Measurements from ENCODE around the gene DMKN.

The DMKN gene

DNA sequence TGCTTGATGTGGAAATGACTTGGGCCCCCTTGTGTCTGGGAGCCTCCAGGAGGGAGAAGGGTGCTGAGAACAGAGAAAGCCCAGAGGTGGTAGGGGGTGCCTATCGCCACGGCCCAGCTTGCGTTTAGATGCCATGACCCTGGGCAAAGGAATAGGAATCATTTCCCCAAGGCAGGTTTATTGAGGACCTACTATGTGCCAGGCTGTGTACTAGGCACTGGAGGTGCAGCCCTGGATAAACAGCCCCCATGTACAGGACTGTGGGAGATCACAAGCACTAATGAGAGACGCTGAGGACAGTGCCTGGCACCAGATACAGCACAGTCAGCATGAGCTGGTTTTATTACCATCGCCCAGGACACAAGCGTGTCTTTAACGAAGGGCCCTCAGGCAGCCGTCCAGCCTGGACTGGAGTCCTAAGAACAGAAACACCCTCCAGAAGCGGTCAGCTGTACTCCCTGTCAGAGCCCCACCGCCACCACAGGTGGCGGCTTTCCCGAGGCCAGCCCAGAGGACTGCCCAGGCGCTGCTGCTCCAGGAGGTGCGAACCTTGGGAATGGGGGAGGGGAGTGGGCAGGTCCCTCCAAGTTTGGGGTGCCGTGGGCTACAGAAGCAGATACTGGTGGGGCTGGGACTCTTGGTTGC, 36.6 kb upstream of the DMKN start:
- no peak for DNase-seq (ENCODE audit: low spot score)

DNA sequence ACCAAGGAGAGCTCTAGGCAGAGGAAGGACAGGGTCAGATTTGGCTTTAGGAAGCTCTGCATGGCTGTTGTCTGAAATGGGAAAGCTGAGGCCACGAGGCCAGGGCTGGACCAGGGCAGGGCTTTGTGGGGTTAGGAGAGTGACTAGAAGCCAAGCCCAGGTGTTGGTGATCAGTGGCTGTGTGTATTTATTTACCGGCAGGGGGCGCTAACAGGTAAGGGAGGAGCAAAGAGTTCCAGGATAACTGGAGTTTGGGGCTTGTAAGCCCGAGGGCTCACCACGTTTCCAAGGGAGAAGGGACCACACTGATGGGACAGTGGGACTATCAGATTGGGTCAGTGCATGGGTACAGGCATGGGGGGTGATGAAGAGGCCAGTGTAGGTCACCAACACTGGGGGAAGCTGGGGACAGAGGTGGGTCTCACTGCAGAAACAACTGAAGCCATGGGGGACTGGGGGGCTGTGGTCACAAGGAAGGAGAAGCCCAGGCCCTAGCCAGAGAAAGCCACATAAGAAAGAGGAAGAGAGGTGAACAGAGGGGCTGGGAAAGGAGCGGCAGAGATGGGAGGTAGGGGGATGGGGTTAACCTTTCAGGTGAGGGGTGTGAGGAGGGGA, 35.8 kb upstream of the DMKN start:
- DNase-seq (ENCODE audit: low spot score): peak; percentile 75

DNA sequence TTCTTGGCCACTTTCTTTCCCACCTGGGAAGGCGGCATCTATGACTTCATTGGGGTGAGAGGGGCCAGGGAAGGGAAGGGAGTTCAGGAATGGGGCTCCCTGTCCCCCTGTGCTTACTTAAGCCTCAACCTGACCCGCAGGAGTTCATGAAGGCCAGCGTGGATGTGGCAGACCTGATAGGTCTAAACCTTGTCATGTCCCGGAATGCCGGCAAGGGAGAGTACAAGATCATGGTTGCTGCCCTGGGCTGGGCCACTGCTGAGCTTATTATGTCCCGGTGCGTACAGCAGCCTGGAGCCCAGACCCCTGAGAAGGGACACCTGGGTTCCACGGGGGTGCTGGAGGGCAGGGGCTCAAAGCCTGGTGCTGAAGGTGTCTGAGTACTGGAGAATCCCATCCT, 33.1 kb upstream of the DMKN start:
- DNase-seq (ENCODE audit: low spot score): no peak

DNA sequence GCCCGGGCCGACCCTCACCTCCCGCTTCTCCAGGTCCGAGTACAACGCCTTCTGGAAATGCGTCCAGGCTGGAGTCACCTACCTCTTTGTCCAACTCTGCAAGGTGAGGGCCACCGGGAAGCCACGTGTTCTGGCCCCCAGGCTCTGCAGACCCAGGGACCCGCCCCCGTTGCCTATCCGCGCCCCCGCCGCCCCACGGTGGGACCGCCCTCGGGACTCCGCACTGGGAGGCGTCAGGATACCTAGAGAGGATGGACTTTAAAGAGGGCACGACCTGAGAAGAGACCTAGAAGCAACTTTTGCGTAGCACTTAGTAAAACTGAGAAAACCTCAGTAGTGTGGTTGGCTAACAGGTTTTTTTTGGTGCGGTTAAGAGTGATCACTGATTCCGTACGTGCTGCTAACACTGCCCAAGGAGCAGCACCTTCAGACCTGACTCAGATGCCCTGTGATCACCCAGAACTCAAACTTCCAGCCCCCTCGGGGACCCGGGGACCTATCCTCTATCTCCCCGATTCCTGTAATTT, 32.5 kb upstream of the DMKN start:
- no peak for DNase-seq (ENCODE audit: low spot score)

DNA sequence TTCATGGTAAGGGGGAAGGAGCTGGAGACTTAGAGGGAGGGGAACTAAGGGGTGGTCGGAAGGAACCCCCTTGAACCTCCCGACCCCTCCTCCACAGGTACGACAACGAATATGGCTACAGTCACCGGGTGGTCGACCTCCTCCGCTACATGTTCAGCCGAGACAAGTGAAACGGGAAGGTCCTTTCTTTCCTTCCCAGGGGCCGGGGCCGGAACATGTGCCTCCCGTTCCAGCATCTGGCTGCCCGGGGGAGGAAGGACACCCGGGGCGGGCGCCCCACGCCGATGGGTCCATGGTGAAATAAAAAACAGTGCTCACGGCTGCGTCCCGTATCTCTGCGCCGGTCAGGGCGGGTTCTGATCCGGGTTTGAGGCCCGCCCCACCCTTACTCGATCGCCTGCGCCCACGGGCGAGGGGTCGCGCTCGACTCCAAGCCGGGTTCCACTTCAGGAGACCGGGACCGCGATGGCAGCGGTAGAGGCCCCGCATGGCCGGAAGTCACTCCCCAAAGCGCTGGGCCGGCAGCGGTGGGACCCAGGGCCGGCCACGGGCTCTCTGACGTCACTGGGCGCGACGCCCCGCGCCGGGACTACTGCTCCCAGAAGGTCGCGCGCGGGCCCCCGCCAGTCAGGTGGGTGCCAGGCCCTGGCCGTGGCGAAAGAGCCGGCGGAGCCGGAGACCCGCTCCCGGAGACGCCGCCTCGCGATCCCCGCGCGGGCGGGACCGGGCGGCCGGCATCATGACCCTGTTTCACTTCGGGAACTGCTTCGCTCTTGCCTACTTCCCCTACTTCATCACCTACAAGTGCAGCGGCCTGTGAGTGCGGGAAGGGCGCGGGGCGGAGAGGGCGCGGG, 31.8 kb upstream of the DMKN start, which contains the start of gene TMEM147:
TSS of gene TMEM147 (plus strand) at position 626 of the 854 bp plus-strand sequence. CDS start at position 740, 114 bp downstream.
- DNase-seq (ENCODE audit: low spot score): peak; percentile 79

DNA sequence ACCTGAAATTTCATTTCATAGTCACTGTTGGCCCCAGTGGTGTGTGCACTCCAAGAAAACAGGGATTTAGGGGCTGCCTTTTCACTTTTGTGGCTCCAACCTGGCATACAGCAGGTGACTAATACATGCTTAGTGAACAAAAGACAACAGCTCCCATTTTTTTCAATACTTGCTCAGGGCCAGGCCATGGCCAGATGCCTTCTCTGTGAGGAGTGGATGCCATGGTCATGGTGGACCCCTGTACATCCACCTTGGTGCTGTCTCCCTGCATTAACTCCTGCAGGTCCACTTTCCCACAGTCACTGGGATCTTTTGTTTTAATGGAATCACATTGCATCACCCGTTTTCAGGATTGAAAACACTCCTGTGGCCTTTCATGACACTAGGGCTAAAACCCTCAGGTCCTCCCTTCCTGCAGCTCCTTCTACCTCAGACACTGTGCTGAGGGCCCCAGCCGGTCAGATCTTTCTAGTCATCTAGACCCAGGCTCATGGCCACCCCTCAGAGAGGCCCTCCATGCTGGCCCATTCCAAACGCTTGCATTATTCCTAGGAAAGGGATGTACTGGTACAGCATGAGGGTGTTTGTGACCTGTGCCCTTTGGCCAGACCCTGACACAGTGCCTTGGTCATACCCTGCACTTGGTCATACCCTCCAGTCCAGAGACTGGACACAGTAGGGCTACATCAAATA, 30.8 kb upstream of the DMKN start:
- no peak for DNase-seq (ENCODE audit: low spot score)

DNA sequence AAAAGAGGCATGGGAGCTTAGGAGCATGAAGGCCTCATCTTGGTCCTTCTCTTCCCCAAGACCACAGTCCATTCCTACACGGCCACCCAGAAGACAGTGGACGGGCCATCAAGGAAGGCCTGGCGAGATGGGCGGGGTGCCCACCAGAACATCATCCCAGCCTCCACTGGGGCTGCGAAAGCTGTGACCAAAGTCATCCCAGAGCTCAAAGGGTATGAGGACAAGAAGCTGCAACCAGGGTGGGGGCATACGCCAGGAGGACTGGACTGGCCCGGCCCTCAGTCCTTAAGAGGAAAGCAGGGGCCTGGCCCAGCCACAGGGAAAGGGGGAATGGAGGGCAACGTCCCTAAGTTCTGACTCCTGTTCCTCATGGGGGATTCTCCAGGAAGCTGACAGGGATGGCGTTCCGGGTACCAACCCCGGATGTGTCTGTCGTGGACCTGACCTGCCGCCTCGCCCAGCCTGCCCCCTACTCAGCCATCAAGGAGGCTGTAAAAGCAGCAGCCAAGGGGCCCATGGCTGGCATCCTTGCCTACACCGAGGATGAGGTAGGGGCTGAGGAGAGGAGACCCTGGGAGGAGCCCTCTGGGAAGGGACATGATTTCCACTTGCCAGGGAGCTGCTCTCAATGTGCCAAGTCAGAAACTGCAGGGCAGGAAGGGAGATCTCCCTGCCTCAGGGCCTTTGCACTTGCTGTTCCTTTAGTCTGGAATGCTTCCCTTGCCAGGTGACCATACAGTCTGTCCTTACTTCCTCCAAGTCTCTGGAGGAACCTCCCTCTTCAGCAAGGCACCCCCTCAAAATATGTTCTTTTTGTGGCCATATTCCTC, 30.0 kb upstream of the DMKN start:
- no peak for DNase-seq (ENCODE audit: low spot score)

DNA sequence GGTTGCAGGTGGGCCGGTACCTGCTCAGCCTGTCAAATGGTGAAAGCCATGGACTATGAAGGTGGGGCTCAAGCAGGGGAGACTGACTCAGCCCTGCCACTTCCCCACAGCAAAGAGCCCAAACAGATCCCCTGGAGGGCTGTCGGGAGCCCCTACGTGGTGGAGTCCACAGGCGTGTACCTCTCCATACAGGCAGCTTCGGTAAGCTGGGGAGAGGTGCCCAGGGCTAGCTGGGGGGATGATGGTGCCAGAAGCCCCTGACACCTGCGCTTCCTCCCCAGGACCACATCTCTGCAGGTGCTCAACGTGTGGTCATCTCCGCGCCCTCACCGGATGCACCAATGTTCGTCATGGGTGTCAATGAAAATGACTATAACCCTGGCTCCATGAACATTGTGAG, 28.8 kb upstream of the DMKN start:
- DNase-seq (ENCODE audit: low spot score): no peak

DNA sequence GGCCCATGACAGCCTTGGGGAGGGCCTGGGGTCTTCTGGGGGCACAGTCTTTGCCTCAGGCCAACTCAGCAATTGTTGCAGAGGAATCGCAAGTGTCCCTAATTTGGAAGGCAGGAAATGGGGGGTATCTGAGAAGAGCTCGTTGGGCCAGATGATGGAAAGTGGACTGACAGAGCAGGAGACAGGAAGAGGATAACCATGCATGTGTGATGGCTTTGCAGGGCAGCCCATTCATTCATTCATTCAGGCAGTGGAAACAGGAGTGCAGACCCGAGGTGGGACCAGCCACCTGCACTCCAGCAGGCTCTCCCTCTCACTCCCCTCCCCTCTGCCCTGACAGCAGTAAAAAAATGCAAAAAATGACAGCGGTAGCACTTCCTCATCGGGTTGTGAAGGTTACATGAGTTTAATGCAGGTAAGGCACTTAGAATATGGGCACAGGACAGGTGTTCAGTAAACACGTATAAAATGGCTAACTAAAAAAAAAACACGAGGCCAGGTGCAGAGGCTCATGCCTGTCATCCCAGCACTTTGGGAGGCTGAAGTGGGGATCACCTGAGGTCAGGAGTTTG, 27.0 kb upstream of the DMKN start:
- DNase-seq (ENCODE audit: low spot score): no peak

DNA sequence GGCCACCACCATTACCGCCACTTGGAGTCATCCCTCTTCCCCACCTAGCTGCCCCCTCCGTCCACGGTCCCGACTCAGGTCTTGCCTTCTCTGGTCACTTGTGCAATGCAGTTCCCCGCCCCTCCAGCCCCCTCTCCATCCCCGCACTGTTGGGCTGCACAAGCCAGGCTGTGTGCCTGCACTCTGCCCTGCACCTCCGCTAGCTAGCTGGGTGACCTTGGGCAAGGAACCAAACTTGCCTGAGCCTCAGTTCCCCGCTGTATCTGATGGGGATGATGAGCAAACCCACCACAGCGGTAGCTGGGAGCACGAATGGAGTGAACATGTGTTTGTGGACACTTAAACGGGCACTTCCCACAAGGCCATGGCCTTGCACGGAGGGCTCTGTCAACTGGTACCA, 26.4 kb upstream of the DMKN start:
- DNase-seq (ENCODE audit: low spot score): no peak

DNA sequence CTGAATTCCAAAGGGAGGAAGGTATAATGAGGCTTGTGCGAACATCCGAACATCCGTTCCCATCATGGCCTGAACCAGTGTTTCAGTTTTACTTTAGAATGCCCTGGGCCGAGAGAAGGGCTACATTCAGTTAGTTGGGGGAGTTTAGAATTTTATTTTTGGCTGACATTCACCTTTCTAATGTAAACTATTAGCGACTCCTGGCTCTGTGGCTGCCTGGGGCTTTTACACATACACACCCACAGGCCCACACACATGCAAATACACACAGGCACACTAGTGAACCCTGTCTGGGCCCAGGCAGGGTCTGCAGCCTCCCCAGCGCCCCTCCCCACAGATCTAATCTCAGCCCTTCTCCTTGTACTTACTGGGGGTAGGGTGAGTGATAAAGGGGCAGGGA, 25.9 kb upstream of the DMKN start:
- DNase-seq (ENCODE audit: low spot score): no peak

DNA sequence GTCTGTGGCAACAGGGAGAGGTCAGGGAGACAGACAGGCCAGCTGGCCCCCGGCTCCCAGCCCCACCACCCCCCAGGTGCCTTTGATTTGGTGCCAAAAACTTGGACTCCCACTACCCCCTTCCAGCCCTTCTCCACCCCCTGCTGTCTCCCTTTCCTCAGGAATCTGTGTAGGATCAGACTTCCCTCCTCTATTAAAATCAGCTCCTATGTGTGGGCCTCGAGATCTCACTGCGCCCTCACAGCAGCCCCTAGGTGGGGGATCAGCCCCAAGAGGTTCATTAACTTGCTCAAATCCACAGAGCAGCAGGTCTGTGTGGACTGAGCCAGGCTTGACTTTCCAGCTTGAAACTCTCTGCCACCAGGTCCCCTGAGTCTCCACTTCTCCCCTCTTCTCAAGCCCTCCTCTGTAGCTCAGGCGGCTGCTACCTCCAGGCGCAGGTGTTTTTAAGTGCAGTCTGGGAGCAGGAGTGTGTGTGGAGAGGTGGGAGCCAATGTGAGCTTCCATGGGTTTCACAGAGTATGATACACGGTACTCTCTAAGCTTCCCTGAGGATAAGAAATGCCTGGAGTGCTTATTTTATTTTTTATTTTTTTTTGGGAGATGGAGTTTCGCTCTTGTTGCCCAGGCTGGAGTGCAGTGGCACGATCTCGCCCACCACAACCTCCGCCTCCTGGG, 21.5 kb upstream of the DMKN start:
- DNase-seq (ENCODE audit: low spot score): no peak

DNA sequence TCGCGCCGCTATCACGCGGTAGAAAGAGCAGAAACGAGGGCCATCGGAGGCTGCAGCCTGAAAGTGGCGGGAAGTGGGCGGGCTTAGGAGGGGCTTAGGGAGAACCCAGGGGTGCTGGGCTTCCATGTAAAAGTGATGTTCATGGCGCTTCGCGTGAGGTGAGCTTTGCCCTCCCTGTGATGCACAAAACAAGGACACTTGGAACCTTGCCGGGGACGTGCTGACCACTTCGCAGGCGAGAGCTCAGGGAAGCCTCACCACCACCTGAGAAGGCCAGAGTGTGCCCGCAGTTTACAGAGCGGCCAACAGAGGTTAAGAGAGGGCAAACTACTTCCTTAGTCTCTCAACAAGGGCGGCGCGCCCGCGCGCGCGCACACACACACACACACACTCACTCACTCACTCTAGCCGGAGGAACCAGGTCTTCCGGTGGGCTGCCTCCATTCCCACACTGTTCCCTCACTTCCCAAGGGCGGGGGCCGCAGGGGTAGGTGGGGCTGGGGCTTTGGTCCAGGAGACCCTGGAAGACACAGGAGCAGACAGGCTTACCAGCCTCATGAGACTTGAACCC, 20.5 kb upstream of the DMKN start:
- no peak for DNase-seq (ENCODE audit: low spot score)

DNA sequence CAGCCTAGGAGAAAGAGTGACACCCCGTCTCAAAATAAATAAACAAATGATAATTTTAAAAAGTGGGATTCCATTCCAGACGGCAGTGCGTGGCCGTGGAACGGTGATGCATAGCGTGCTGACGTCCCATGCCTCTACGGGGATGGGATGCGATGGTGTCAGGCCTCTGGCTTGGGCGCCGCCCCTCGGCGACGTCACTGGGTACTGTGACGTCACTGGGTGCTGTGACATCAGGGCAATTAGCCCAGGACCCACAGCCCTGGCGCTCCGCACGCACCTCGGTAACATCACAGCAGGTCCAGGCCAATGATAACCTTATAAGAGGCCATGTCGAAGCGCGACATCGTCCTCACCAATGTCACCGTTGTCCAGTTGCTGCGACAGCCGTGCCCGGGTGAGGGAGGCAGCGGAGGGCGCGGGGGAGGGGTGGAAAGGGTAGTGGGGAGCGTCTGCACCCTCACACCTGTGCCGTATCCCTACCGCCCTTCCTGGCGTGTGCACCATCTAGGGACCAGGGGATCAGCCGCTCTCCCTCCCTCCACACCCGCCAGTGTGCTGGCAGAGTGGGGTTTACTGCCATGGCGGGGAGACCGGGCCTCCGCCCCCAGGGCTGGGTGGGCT, 19.9 kb upstream of the DMKN start, which contains the start of gene GAPDHS:
TSS of gene GAPDHS (plus strand) at position 256 of the 621 bp plus-strand sequence. CDS start at position 328, 72 bp downstream.
- DNase-seq (ENCODE audit: low spot score): no peak

DNA sequence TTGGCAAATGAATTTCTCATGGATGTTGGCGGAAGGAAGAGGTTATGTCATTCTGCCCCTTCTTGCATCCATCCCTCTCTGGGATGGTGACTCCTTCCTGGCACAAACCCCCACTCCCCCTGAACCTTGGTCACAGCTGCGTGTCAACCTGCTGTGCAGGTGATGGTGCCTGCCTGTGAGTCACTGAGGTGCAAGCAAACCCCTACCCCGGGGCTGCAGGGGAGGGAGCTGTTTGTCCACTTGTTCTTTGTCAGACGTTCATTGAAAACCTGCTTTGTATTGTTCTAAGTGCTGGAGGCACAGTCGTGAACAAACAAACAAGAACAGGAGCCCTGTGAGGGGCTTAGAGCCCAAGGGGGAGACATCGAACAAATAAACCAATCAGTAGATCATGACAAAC, 17.8 kb upstream of the DMKN start:
- DNase-seq (ENCODE audit: low spot score): no peak

DNA sequence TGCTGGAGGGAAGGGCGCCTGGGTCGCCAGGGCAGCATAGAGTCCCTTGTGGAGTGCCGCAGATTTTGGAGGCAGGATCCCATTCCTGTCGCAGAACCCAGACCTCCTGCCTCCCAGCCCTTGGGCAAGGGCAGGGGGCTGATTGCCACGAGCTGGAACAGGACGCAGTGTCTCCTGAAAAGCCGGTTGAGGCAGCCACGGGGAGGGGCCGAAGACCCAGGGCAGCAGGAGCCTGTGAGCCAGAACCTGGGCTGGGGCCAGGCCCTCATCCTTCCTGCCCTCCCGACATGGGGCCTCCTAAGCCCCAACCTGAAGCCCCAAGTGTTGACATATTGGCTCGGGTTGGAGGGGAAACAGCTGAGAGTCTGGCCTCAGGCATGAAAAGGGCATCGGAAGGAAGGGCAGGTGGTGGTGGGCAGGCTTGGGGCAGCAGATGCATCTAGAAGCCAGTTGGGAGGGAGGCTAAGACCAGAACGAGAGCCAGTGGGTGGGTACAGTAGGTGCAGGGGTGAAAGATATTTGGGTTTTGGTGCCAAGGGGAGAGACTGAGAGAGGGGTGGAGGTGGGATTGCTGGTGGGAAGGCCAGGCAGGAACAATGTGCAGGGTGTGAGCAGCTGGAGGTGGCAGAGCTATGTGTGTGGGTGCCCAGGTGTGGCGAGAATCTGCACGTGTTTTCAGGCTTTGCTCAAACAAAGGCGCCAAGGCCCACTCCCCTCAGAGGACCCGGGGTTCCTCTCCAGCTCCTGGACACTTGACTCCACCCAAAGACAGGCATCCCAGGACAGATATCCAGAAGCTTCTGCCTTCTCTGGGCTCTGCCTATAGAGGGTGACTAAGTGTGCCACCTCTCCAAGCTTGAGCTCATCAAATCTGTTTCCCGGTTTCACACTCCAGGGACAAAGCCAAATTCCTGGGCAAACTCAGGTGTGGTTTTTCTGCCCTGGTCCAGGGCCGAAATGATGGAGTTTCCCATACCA, 16.1 kb upstream of the DMKN start:
- no peak for DNase-seq (ENCODE audit: low spot score)

DNA sequence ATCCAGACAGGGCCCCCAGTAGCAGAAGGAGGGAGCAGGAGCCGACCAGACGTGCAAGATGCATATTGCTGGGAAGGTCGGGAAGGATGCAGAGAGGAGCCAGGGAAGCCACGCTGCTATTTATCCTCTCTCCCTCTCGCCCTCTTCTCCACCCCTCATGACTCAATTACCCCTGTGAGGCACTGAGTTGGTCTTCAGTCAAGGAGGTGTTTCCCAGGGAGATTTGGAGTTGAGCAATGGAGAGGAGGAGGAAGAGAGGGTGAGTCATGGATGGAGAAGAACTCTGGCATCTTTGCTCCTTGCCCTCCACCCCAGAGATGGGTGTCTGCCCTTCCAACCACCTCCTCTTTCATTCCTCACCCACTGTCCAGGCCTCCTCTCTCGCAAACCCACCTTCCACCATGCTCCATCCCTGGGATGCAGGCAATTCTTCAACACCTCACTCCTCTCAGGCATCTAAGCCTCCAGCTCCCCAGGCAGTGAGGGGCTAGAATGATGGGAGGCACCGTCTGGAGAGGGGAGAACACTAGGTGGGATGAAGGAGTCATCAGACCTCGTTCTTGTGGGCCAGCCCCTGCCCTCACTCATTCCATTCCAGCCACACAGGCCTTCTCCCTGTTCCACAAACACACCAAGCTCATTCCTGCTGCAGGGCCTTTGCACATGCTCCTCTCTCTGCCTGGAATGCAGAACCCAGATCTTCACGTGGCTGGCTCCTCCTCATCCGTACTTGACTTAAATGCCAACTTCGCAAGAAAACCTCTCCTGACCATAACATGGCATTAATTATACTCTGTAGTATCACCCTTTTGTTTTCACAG, 15.0 kb upstream of the DMKN start, which contains the start of gene SBSN:
TSS of gene SBSN (minus strand) at position 94 of the 821 bp plus-strand sequence. CDS start at position 64, 30 bp downstream.
- no peak for DNase-seq (ENCODE audit: low spot score)
